Measurements from ENCODE around the gene CHST14.

CHST14 gene

GRCh38 chr15:40444736-40445135 lies 26.0 kb upstream of the CHST14 start:
- TF ChIP-seq, protein P1, sequence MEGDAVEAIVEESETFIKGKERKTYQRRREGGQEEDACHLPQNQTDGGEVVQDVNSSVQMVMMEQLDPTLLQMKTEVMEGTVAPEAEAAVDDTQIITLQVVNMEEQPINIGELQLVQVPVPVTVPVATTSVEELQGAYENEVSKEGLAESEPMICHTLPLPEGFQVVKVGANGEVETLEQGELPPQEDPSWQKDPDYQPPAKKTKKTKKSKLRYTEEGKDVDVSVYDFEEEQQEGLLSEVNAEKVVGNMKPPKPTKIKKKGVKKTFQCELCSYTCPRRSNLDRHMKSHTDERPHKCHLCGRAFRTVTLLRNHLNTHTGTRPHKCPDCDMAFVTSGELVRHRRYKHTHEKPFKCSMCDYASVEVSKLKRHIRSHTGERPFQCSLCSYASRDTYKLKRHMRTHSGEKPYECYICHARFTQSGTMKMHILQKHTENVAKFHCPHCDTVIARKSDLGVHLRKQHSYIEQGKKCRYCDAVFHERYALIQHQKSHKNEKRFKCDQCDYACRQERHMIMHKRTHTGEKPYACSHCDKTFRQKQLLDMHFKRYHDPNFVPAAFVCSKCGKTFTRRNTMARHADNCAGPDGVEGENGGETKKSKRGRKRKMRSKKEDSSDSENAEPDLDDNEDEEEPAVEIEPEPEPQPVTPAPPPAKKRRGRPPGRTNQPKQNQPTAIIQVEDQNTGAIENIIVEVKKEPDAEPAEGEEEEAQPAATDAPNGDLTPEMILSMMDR (IDR thresholded peaks at IDR 0.05; ENCODE audit: low read depth, low read length) = no peak
- H3K9me3 ChIP-seq (ENCODE audit: severe bottlenecking) = no peaks in the 10 kb centered on the region
- H3K27me3 ChIP-seq (ENCODE audit: insufficient read depth, low read depth, severe bottlenecking) = no peaks in the 10 kb centered on the region
- H3K4me3 ChIP-seq (ENCODE audit: low read depth, low read length) = no peak overlapping the region
- DNase-seq = no peak
- H3K27ac ChIP-seq = no peak overlapping the region
- peaks cover 4% of the 10 kb centered on the region for H3K36me3 ChIP-seq

DNA sequence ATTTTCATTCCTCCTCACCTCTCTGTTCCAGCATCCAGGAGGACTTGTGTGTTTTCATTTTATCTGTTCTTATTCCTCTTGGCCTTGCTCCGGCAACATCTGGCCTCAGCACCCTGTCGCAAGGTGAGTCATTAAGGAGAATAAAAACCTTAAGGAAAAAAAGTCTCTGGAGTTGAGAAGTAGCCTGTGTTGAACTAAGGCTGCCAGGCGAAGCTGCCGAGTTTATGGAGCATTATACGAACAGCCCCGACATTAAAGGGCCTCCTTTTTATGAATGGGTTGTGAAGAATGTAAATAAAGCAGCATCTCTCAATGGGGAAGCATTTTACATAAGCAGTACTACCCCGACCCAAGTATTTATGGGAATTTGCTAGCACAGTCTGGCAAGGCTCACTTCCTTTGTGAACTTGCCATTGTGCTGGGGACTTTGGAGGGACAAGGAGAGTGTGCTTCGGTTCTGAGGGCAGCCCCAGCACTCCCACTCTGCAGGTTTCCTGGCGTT lies 25.3 kb upstream of the CHST14 start:
- TF ChIP-seq, protein P1 (IDR thresholded peaks at IDR 0.05; ENCODE audit: low read depth, low read length) = no peak
- peaks cover 4% of the 10 kb centered on the region for H3K36me3 ChIP-seq
- no peak overlapping the region for H3K27ac ChIP-seq
- H3K27me3 ChIP-seq (ENCODE audit: insufficient read depth, low read depth, severe bottlenecking) = no peaks in the 10 kb centered on the region
- H3K4me3 ChIP-seq (ENCODE audit: low read depth, low read length) = no peak overlapping the region
- DNase-seq = no peak
- H3K9me3 ChIP-seq (ENCODE audit: severe bottlenecking) = no peaks in the 10 kb centered on the region

DNA sequence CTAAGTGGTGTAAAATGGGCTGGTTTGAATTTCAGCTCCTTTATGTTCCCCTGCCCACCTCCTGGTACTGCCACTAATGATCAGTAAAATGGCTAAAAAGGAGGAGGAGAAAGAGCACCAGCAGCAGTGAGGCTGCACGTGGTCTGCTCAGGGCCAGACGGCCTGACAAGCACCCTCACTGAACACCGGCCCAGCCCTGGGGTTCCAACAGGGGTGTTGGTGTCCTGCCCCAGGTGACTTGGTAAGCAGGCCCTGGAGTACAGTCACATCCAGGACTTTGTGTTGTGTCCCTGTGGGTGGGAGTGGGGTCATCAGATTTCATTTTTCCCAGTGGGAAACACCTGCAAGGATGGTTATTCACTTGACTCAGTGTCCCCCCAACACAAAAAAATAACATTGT lies 24.6 kb upstream of the CHST14 start:
- Histone ChIP-seq H3K27ac (no peak overlapping the region), H3K9me3 (ENCODE audit: severe bottlenecking) (no peaks in the 10 kb centered on the region), H3K27me3 (ENCODE audit: insufficient read depth, low read depth, severe bottlenecking) (no peaks in the 10 kb centered on the region), H3K36me3 (peaks cover 4% of the 10 kb centered on the region), H3K4me3 (ENCODE audit: low read depth, low read length) (no peak overlapping the region)
- TF ChIP-seq, protein P1 (IDR thresholded peaks at IDR 0.05; ENCODE audit: low read depth, low read length) = no peak
- DNase-seq = no peak

DNA sequence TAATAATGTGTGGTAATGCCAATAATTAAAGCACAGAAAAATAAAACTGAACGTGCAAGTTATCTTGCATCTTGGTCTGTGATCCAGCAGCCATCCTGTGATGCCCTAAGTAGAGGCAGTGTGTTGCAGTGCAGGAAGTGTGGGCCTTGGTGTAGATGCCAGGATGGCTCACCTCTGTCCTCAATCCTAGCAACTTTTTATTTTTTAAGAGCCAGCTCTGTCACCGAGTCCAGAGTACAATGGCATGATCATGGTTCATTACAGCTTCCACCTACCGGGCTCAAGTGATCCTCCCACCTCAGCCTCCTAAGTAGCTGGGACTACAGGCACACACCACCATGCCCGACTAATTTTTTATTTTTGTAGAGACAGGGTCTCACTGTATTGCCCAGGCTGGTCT lies 22.4 kb upstream of the CHST14 start:
- no peak overlapping the region for H3K27ac ChIP-seq

DNA sequence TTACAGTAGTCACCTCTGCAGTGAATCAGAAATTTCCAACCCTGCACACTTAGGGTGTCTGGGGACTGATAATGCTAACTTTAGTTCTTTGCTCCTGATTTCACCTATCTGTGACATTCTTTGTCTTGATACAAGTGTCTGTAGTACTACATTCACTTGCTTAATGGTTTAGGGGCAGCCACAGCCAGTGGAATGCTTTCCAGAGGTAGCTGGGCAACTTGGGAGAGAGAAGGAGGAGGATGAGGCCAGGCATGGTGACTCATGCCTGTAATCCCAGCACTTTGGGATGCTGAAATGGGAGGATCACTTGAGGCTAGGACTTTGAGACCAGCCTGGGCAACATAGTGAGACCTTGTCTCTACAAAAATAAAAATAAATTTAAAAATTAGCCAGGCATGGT lies 21.5 kb upstream of the CHST14 start:
- Histone ChIP-seq H3K4me3 (ENCODE audit: low read depth, low read length) (no peak overlapping the region), H3K27me3 (ENCODE audit: insufficient read depth, low read depth, severe bottlenecking) (no peaks in the 10 kb centered on the region), H3K36me3 (no peaks in the 10 kb centered on the region; the same call in 1 of the 2 replicates), H3K9me3 (ENCODE audit: severe bottlenecking) (no peaks in the 10 kb centered on the region), H3K27ac (no peak overlapping the region)
- TF ChIP-seq, protein P1 (IDR thresholded peaks at IDR 0.05; ENCODE audit: low read depth, low read length) = no peak
- DNase-seq = no peak

More for the DNA sequence above, 22.4 kb upstream of the CHST14 start:
- Histone ChIP-seq H3K4me3 (ENCODE audit: low read depth, low read length) (no peak overlapping the region), H3K36me3 (no peaks in the 10 kb centered on the region; the same call in 1 of the 2 replicates), H3K27me3 (ENCODE audit: insufficient read depth, low read depth, severe bottlenecking) (no peaks in the 10 kb centered on the region), H3K9me3 (ENCODE audit: severe bottlenecking) (no peaks in the 10 kb centered on the region)
- no peak for DNase-seq
- TF ChIP-seq, protein P1 (IDR thresholded peaks at IDR 0.05; ENCODE audit: low read depth, low read length) = no peak

GRCh38 chr15:40450047-40450446 lies 20.7 kb upstream of the CHST14 start:
- H3K27ac ChIP-seq = no peak overlapping the region
- TF ChIP-seq, protein P1 (IDR thresholded peaks at IDR 0.05; ENCODE audit: low read depth, low read length) = no peak
- DNase-seq = no peak

More at GRCh38 chr15:40450047-40450446, 20.7 kb upstream of the CHST14 start:
- Histone ChIP-seq H3K36me3 (no peaks in the 10 kb centered on the region), H3K27me3 (ENCODE audit: insufficient read depth, low read depth, severe bottlenecking) (no peaks in the 10 kb centered on the region), H3K9me3 (ENCODE audit: severe bottlenecking) (no peaks in the 10 kb centered on the region), H3K4me3 (ENCODE audit: low read depth, low read length) (no peak overlapping the region)
